Astrocyte (in vitro differentiated cells and primary cell): ENCODE results near the gene GRB10. TPM values are rescaled to one million over a fixed set of nuclear protein-coding genes. Genes with fewer than 3 reads are reported as not detected.

Experiments
- DNase-seq: peaks from one replicate; pipeline ENCODE4 v3.0.0-alpha.2; 2010; ENCODE audit warnings: low read depth
- FAIRE-seq: peaks from 2 replicates; lab custom pipeline; 2011; peaks lifted over from hg19 to GRCh38; lab: Jason Lieb, UNC
- H2AFZ ChIP-seq: 2 replicates; pipeline ENCODE4 v1.6.0; 2012; ENCODE audit warnings: low read depth, low read length, inconsistent platforms
- H3K27ac ChIP-seq: 2 replicates; pipeline ENCODE4 v1.5.1; 2011; ENCODE audit warnings: low read depth, low read length, inconsistent platforms
- H3K27me3 ChIP-seq: 2 replicates; pipeline ENCODE4 v1.6.0; 2011; ENCODE audit warnings: low read length, inconsistent platforms; ENCODE audit not compliant: insufficient read depth
- H3K36me3 ChIP-seq: 2 replicates; pipeline ENCODE4 v1.5.1; 2011; ENCODE audit warnings: low read length, inconsistent platforms; ENCODE audit not compliant: insufficient read depth
- H3K4me1 ChIP-seq: 2 replicates; pipeline ENCODE4 v1.5.1; 2011; ENCODE audit warnings: low read length, inconsistent platforms; ENCODE audit not compliant: insufficient read depth
- H3K4me2 ChIP-seq: 2 replicates; pipeline ENCODE4 v1.6.0; 2012; ENCODE audit warnings: low read length, inconsistent platforms
- H3K4me3 ChIP-seq: 2 replicates; pipeline ENCODE4 v1.5.1; 2011; ENCODE audit warnings: low read depth, mild to moderate bottlenecking, low read length, inconsistent platforms; ENCODE audit not compliant: insufficient read depth
- H3K79me2 ChIP-seq: 2 replicates; pipeline ENCODE4 v1.6.0; 2012; ENCODE audit warnings: mild to moderate bottlenecking, low read length, inconsistent platforms; ENCODE audit not compliant: insufficient read depth
- H3K9ac ChIP-seq: 2 replicates; pipeline ENCODE4 v1.6.0; 2012; ENCODE audit warnings: mild to moderate bottlenecking, low read length, inconsistent platforms
- H3K9me3 ChIP-seq: 2 replicates; pipeline ENCODE4 v1.5.1; 2012; ENCODE audit warnings: low read depth, mild to moderate bottlenecking, low read length, inconsistent platforms; ENCODE audit not compliant: insufficient read depth
- H4K20me1 ChIP-seq: 2 replicates; pipeline ENCODE4 v1.6.0; 2012; ENCODE audit warnings: low read length, inconsistent platforms; ENCODE audit not compliant: insufficient read depth
- H3K27ac Mint-ChIP-seq: one replicate; pipeline ENCODE4 v1.8.0; 2021; ENCODE audit warnings: mild to moderate bottlenecking, mixed read lengths; ENCODE audit not compliant: unreplicated experiment
- H3K27me3 Mint-ChIP-seq: one replicate; pipeline ENCODE4 v1.8.0; 2021; ENCODE audit warnings: low read depth, mixed read lengths; ENCODE audit not compliant: unreplicated experiment
- H3K36me3 Mint-ChIP-seq: one replicate; pipeline ENCODE4 v1.8.0; 2021; ENCODE audit warnings: low read depth, mixed read lengths; ENCODE audit not compliant: unreplicated experiment
- H3K4me1 Mint-ChIP-seq: one replicate; pipeline ENCODE4 v1.8.0; 2021; ENCODE audit warnings: low read depth, mixed read lengths; ENCODE audit not compliant: unreplicated experiment
- H3K4me3 Mint-ChIP-seq: one replicate; pipeline ENCODE4 v1.8.0; 2021; ENCODE audit warnings: mild to moderate bottlenecking, moderate library complexity, mixed read lengths; ENCODE audit not compliant: unreplicated experiment
- H3K9me3 Mint-ChIP-seq: one replicate; pipeline ENCODE4 v1.8.0; 2021; ENCODE audit warnings: mild to moderate bottlenecking, mixed read lengths; ENCODE audit not compliant: unreplicated experiment
- CTCF ChIP-seq: IDR thresholded peaks from 2 replicates; pipeline ENCODE4 v1.5.1; 2011; ENCODE audit warnings: low read depth, mild to moderate bottlenecking, inconsistent platforms, low read length, moderate library complexity; ENCODE audit not compliant: insufficient read depth
- EZH2 ChIP-seq: IDR thresholded peaks from 2 replicates; pipeline ENCODE4 v1.6.1; 2012; ENCODE audit warnings: mild to moderate bottlenecking, low read length, inconsistent platforms; ENCODE audit not compliant: insufficient read depth
- total RNA-seq: library from RNA; stranded (reverse); gene quantifications from 2 replicates; pipeline ENCODE4 v1.2.1, GENCODE V29; 2021

GRB10 gene
- total RNA-seq, 1 donor from 2014 or later, result 81.9 TPM

DNA sequence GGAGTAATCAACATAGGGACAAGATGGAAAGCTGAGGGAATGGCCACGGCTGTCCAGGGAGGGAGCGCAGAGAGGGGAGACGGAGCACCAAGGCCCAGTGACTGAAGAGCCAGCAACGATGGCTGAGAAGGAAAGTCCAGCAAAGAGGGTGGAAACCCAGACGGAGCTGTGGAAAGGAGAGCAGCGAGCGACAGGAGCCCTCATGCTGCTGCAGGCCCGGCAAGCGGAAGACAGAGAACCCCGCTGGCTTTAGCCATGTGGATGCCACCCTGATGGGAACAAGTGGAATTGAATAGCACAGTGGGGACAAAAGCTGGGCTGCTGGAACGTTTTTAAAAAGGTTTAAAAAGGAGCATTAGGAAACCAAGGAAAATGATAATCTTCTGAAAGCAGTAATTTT lies 134.6 kb downstream of the GRB10 start:
- Histone ChIP-seq H3K79me2 (peaks cover 72% of the 10 kb centered on the region), H3K9me3 (no peaks in the 10 kb centered on the region), H3K9ac (no peak overlapping the region), H3K36me3 (no peaks in the 10 kb centered on the region), H3K27ac (no peak overlapping the region), H3K4me3 (no peak overlapping the region), H2AFZ (no peak overlapping the region), H3K4me2 (no peak overlapping the region), H4K20me1 (peaks cover 95% of the 10 kb centered on the region), H3K27me3 (no peaks in the 10 kb centered on the region), H3K4me1 (no peaks in the 10 kb centered on the region)
- H3K27me3 Mint-ChIP-seq, result no peaks in the 10 kb centered on the region
- peaks cover 26% of the 10 kb centered on the region for H3K36me3 Mint-ChIP-seq
- no peak overlapping the region for H3K4me3 Mint-ChIP-seq
- H3K9me3 Mint-ChIP-seq, result no peaks in the 10 kb centered on the region
- TF ChIP-seq CTCF (no peak), EZH2 (no peak)
- FAIRE-seq (no peak), DNase-seq (no peak)
- peaks cover 38% of the 10 kb centered on the region for H3K4me1 Mint-ChIP-seq
- H3K27ac Mint-ChIP-seq, result no peak overlapping the region

GRCh38 chr7:50647286-50647980 lies 135.3 kb downstream of the GRB10 start:
- H3K27ac Mint-ChIP-seq, result no peak overlapping the region
- H3K36me3 Mint-ChIP-seq, result peaks cover 27% of the 10 kb centered on the region
- Histone ChIP-seq H3K36me3 (peaks cover 2% of the 10 kb centered on the region), H3K9ac (no peak overlapping the region), H3K9me3 (no peaks in the 10 kb centered on the region), H3K4me3 (no peak overlapping the region), H3K4me2 (no peak overlapping the region), H3K4me1 (no peaks in the 10 kb centered on the region), H3K79me2 (peaks cover 76% of the 10 kb centered on the region), H2AFZ (no peak overlapping the region), H3K27ac (no peak overlapping the region), H3K27me3 (no peaks in the 10 kb centered on the region), H4K20me1 (peaks cover 95% of the 10 kb centered on the region)
- no peak overlapping the region for H3K4me3 Mint-ChIP-seq
- no peaks in the 10 kb centered on the region for H3K27me3 Mint-ChIP-seq
- H3K4me1 Mint-ChIP-seq, result peaks cover 32% of the 10 kb centered on the region
- no peak for DNase-seq
- H3K9me3 Mint-ChIP-seq, result no peaks in the 10 kb centered on the region
- no peak for FAIRE-seq
- TF ChIP-seq EZH2 (no peak), CTCF (no peak)

DNA sequence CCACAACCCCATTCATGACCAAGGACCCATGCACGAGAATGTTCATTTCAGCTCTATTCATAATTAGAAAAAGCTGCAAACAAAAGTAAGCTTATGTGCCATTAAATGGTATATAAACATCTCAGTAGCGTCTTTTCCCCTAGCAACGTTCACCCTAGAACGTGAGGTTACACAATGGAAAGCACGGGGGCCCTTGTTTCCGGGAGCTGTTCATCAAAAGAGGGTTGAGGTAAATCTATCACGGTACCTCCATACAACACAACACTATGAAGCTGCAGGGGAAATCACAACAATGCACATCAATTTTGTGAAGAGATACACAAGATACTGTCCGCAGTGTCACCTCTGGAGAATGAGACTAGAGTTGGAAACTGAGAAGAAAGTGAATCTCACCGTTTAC lies 136.6 kb downstream of the GRB10 start:
- no peak overlapping the region for H2AFZ ChIP-seq
- H3K36me3 ChIP-seq, result peaks cover 3% of the 10 kb centered on the region
- H3K27me3 ChIP-seq, result no peaks in the 10 kb centered on the region
- TF ChIP-seq EZH2, result no peak
- TF ChIP-seq CTCF, result no peak
- H3K79me2 ChIP-seq, result peaks cover 84% of the 10 kb centered on the region
- Mint-ChIP-seq H3K27ac (no peak overlapping the region), H3K36me3 (peaks cover 28% of the 10 kb centered on the region), H3K4me1 (peaks cover 37% of the 10 kb centered on the region), H3K4me3 (no peak overlapping the region), H3K9me3 (no peaks in the 10 kb centered on the region), H3K27me3 (no peaks in the 10 kb centered on the region)
- H3K9me3 ChIP-seq, result no peaks in the 10 kb centered on the region
- H3K9ac ChIP-seq, result no peak overlapping the region
- peaks cover 94% of the 10 kb centered on the region for H4K20me1 ChIP-seq
- no peak overlapping the region for H3K4me2 ChIP-seq
- H3K4me3 ChIP-seq, result no peak overlapping the region
- H3K4me1 ChIP-seq, result no peaks in the 10 kb centered on the region
- DNase-seq, result no peak
- no peak overlapping the region for H3K27ac ChIP-seq
- FAIRE-seq, result no peak
